NCI-H524 (cell line): Measurements from ENCODE around the gene HYDIN.
A peak's percentile ranks its signal among the peaks of the same experiment; 100 is the strongest.
"Not testable (repeated sequence)": the region's sequence is repeated elsewhere in the genome, so short reads cannot be mapped to it uniquely, and the experiment has no call there.

Source experiments
- DNase-seq, 2 experiments: peaks; one replicate each; lab custom pipeline; 2025; lab: John Stamatoyannopoulos, UW

HYDIN gene

GRCh38 chr16:71225145-71225544, 5.4 kb downstream of the HYDIN start:
- DNase-seq: no peak

DNA sequence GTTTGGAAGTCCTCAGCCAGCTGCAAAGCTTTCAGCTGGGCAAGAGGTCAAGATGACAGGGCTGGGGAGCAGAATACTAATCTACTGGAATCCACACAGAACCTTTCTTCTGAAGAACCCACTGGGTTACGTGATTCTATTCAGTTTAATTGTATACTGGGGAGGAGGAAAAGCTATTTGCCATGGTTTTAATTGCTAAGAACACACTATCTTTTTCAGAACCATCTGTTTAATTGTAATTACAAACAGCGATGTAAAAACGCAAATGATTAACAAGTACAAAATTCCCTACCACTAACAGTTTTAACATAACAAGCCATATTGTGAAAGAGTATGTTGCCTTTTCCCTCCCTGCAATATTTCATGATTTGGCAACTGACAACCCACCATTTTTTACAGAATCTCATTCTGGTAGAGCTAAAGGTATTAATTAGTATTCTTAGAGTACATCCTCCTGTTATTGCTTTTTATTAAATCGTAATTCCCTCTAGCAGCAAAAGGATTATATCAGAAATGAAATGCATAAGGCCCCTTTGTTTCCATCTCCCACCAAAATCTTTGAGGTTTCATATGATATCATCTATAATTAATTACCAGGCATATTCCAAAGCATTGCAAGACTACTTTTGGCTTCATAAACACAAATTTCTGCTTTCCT, 12.1 kb downstream of the HYDIN start:
- DNase-seq: peak in 1 of 2 experiments; percentile 47

DNA sequence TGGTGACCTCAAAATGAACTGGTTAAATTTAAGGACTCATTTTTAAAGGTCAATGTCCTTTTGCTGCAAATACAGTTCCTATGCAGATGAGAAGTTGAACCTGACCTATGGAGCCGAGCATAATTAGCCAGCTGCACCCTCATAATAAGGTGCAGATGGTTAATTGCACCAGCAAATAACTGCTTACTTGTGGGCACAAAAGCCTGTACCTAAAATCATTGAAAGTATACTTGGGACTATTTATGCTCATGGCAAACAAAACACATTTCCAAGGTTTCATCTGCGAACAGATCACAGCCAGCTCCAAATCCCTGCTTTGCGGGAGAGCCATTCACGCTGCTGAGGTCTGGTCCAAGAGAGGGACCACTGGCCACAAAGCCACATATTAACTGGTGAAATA, 13.0 kb downstream of the HYDIN start:
- DNase-seq: peak; percentile 27 to 53

- no peak for DNase-seq
These were observed 13.8 kb downstream of the HYDIN start for GRCh38 chr16:71216714-71217113.

GRCh38 chr16:71214746-71215381, 15.7 kb downstream of the HYDIN start:
- peak; percentile 39 to 64 for DNase-seq

DNA sequence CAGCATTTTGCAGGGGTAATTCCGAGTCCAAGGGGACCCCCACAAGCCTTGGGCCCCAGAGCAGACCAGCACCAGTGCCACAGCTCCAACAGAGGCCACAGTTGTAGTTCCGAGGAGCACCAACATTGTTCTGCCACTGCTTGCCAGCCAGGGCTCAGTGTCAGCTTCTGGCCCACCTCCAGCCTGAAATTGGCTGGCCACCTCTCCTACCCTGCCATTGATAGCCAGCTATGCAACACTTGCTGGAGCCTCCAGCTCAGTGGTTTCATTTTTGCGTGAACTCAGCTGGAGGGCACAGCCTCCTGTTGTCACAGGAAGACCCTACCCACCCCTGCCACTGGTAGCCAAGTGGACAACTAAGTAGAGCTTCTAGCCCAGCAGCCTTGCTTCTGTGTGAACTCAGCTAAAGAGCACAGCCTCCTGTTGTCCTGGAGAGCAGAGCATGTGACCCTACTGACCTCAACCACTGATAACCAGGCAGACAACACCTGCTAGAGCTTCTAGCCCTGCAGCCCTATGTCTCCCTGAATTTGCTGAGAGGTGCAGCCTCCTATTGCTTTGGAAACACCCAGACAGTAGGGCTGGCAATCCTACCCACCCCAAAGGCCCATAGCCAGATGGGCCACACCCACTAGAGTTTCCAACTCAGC, 24.9 kb downstream of the HYDIN start:
- DNase-seq: no peak

DNA sequence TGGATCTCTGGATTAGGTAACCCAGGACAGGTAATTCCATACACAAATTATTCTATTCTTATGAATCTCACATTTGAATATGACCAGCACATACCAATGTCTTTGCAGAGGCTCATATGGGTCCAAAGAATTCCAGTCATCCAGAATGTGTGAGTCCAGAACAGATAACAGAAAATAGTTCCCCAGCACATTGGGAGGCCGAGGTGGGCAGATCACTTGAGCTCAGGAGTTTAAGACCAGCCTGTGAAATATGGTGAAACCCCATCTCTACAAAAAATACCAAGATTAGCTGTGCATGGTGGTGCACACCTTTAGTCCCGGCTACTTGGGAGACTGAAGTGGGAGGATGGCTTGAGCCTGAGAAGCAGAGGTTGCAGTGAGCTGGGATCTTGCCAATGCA, 26.9 kb downstream of the HYDIN start:
- DNase-seq: no peak

GRCh38 chr16:71201556-71201955, 29.0 kb downstream of the HYDIN start:
- DNase-seq: no peak

DNA sequence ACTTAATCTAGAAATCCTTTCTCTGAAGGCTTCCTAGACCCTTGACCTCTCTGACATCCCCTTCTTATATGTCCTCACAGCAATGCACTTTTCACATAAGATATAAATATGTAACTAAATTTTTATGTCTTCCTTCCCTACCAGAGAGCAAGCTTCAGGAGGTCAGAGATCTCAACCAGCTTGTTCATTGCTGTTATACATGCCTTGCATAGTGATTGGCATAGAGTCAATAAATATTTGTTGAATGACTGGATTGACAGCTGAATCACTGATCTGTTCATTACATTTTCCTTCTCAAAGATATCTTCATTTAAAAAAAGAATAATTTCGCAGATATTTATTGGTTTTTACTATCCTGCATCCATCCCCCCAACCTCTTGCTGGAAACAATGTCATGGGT, 29.5 kb downstream of the HYDIN start:
- DNase-seq: no peak

DNA sequence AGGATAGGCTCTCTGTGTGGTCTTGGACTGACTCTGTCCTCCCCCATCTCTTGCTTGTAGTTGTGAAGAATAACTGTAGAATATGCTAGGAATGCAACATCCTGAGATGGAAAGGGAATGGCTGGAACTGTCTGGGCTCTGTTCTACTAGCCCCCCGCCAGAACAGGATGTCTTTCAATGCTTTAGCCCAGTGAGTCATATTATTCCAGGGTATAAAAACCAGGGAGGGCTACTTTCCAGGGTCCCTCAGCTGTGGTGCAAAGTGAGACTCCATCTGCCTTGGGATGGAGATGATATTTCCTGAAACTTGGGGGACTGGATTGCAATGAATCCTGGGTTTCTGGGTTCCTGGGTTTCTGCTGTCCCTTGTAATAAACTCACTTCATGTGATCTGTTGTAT, 32.1 kb downstream of the HYDIN start:
- no peak for DNase-seq

GRCh38 chr16:71192387-71192786, 38.1 kb downstream of the HYDIN start:
- no peak for DNase-seq

DNA sequence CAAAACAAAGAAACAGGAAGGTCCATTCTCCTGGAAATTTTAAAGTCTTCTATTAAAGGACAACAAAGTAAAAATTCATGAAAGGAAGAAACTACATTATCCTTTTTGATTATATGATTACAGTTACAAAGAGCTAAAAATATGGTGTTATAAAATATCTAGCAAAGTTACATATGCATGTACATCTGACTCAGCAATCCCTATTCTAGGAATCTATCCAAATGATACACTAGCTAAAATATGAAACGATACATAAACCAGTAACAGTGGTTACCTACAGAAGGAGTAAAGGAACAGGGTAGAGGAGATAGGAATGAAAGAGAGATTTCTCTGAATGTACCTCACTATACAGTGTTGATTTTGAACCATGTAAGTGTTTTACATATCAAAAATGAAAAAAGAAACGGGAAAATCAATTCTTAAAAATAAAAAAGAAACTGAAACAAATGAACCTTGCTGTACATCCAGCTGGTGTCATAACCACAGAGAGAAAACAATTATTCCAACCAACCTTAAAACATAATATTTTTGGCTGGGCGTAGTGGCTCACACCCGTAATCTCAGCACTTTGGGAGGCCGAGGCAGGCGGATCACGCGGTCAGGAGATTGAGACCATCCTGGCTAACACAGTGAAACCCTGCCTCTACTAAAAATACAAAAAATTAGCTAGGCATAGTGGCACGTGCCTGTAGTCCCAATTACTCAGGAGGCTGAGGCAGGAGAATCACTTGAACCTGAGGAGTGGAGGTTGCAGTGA, 41.4 kb downstream of the HYDIN start:
- no peak for DNase-seq

DNA sequence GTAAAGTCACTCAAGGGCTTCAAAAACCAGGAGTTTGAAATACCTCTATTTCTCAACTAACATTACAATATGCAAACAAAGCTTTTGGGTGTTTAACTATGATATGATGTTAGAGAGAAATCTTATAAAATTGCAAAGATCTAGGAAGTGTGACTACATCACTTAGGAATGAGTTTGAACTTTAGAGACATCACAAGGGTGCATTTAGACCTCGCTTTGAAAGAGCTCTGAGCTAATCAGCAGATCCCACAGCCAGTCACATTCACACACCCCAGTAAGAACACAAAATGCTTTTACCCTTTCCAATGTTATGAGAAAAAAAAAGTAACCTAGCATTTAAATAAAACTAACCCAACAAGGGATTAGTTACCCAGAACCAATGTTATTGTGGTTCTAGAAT, 45.2 kb downstream of the HYDIN start:
- DNase-seq: no peak

GRCh38 chr16:71179569-71179968, 51.0 kb downstream of the HYDIN start:
- no peak for DNase-seq

GRCh38 chr16:71172481-71173207, 57.9 kb downstream of the HYDIN start:
- DNase-seq: peak in 1 of 2 experiments; percentile 10

- DNase-seq: not testable (repeated sequence)
These were observed 69.5 kb downstream of the HYDIN start for GRCh38 chr16:71161007-71161406.

DNA sequence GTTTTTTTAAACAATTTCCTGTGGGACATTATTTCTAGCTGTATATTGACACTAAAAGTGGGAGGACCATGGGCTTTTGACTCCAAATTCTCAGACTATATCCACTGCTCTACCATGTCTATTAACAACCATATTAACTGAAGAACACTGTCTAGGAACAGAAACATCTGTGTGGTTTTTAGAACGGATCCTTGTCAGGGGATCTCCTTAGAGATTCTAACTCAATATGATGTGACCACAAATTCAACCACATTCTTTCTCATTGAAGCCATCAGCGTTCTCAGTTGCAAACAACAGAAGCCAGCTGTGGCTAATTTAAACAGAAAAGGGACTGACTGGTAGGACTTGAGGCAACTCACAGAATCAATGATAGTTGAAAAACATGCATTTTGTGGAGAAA, 73.2 kb downstream of the HYDIN start:
- DNase-seq: not testable (repeated sequence)

DNA sequence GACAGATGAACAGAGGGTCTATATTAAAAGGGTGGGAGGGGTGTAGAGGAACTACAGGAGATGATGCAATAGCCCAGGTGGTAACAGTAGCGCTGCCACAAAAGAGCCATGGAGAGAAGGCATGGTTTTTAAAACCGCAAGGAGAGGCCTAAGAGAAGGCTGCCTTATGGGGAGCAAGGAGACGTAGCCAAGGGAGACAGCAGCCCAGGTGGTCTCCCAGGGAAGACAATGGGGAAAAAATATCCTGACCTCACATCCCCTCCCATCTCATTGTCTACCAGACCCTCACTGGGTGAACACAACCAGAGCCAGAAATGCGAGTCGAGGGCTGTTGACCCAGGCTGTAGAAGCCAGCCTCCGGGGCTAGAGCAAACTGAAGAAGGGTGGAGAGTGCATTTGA, 77.2 kb downstream of the HYDIN start:
- DNase-seq: not testable (repeated sequence)

GRCh38 chr16:71151654-71152053, 78.9 kb downstream of the HYDIN start:
- not testable (repeated sequence) for DNase-seq

DNA sequence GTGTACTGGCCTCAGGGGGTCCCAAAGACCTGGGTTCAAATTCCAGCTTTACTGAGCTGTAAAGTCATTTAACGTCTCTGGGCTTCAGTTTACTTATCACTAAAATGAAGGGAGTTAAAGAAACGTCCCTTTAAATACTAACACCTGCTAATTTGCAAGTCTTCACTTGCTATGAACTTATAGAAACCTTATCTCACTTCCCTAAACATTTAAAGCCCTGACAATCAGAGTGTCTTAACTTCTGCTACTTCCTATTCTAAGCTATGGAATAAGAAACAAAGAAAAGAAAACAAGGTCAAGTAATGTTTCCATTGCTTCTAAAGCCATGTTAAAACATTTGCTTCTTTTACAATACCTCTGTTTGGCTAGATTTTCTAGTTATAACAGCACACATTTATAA, 87.3 kb downstream of the HYDIN start:
- DNase-seq: not testable (repeated sequence)

- not testable (repeated sequence) for DNase-seq
These were observed 120.0 kb downstream of the HYDIN start for GRCh38 chr16:71110565-71110964.

GRCh38 chr16:71109656-71110208, 120.8 kb downstream of the HYDIN start:
- DNase-seq: not testable (repeated sequence)
